Measurements from ENCODE around the gene TINCR.

DNA sequence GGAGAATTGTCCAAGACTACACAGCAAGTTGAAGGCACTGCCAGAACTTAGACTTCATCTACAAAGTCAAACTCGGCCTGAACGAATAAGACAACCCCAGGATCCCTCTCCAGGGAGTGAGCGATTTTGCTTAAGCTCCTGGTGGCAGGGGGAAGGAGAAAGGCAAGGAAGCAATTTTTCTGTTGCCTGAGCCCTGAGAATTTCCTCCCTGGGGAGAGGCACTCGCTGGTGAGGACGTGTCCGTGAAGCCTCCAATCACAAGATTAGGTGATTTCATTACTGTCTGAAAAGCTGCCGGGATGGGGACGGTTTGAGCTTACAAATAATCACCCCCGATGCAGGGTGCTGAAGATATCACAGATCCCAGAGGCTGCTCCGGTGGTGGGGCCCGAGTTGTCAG, 45.6 kb downstream of the TINCR start:
- TF ChIP-seq CTCF (IDR thresholded peaks at IDR 0.05; ENCODE audit: low read length), result no peak
- TF ChIP-seq EZH2 (IDR thresholded peaks at IDR 0.05; ENCODE audit: borderline replicate concordance, low read length), result no peak

Data from OCI-LY1 (cell line).